Body of pancreas (tissue), 4 donors: ENCODE data around the gene FNDC3B. TPM values are rescaled to one million over a fixed set of nuclear protein-coding genes. Genes with fewer than 3 reads are reported as not detected.

ENCODE experiments used
- ATAC-seq: fragments of 150-250 bp; one replicate; pipeline ENCODE4 v1.9.1; 2016
- DNase-seq, 4 donors: peaks; one replicate each; pipeline ENCODE4 v3.0.0-alpha.2; 2019
- H3K27ac ChIP-seq, 4 donors: fragments of 200-600 bp; sonication (generic); 1 replicate in 3 of 4; 2 replicates in 1 of 4; pipeline versions ENCODE4 v1.5.1 to v1.6.1; 2016 to 2019; ENCODE audit warnings: mild to moderate bottlenecking in 1 of 4, mixed read lengths in 1 of 4, moderate library complexity in 1 of 4
- H3K27me3 ChIP-seq, 2 donors: fragments of 200-600 bp; sonication (generic); one replicate each; pipeline ENCODE4 v1.6.0; 2016; ENCODE audit warnings: mild to moderate bottlenecking in 1 of 2
- H3K36me3 ChIP-seq, 2 donors: fragments of 200-600 bp; sonication (generic); replicated peaks in 1 of 2; 2 replicates each; pipeline ENCODE4 v1.5.1; 2016; ENCODE audit warnings: low read depth in 2 of 2; ENCODE audit not compliant: insufficient read depth in 1 of 2
- H3K4me1 ChIP-seq: fragments of 200-600 bp; sonication (generic); one replicate; pipeline ENCODE4 v1.6.0; 2016
- H3K4me3 ChIP-seq, 2 donors: fragments of 200-600 bp; sonication (generic); 1 replicate in 1 of 2; 2 replicates in 1 of 2; pipeline ENCODE4 v1.5.1; 2016 to 2019
- H3K9me3 ChIP-seq, 3 donors: fragments of 200-600 bp; sonication (generic); 1 replicate in 2 of 3; 2 replicates in 1 of 3; pipeline ENCODE4 v1.5.1; 2016
- POLR2A ChIP-seq, 3 donors: fragments of 450-650 bp; IDR thresholded peaks; one replicate each; pipeline ENCODE4 v1.6.1; 2016; ENCODE audit warnings: antibody characterized with exemption in 3 of 3, mild to moderate bottlenecking in 2 of 3
- WGBS, 2 donors: methylation state at CpG; one replicate each; pipeline ENCODE4 v1.1.5; 2017; 5-methylcytosine and 5-hydroxymethylcytosine counted together
- intact Hi-C: fragments of 100-400 bp; cut with DNase I; formaldehyde crosslinking; loops from one replicate; pipeline ENCODE4 v1.15.1; 2023
- total RNA-seq, 2 donors: library from RNA; depleted of rRNA; stranded (reverse); fragments of >200 nt; gene quantifications; one replicate each; pipeline ENCODE4 v1.1.0, GENCODE V29; 2016
- TF ChIP-seq, protein P1 (sequence below), 7 experiments: fragments of 450-650 bp in 4 of 7; fragments of 200-600 bp in 3 of 7; sonication (generic) in 3 of 7; IDR thresholded peaks; one replicate each; pipeline ENCODE4 v1.5.1; 2016 to 2019; ENCODE audit warnings: antibody characterized with exemption in 7 of 7

The FNDC3B gene
- total RNA-seq, 2 donors from 2014 or later: 64.3 to 86.0 TPM

DNA sequence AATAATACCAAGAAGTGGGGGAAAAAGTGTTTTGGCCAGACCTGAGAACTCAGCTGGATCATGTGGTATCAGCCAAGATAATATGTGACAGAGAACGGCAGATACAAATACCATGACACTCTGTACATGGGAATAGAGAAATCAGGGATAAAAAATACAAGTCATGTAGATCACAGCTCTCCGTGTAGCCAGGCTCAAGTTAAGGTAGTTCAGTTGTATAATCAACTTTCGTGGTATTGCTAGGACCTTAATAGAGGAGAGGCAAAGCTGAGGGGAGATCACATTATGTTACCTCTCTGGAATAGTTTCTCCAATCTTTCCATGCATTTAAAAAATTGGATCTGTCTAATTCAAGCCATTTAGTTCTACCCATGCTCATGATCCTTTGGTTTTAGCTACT, 229.0 kb downstream of the FNDC3B start:
- no peaks in the 10 kb centered on the region for H3K9me3 ChIP-seq
- no peak overlapping the region for H3K4me3 ChIP-seq
- ATAC-seq (no peak), DNase-seq (no peak)
- intact Hi-C loops: no loop called here
- TF ChIP-seq, protein P1, sequence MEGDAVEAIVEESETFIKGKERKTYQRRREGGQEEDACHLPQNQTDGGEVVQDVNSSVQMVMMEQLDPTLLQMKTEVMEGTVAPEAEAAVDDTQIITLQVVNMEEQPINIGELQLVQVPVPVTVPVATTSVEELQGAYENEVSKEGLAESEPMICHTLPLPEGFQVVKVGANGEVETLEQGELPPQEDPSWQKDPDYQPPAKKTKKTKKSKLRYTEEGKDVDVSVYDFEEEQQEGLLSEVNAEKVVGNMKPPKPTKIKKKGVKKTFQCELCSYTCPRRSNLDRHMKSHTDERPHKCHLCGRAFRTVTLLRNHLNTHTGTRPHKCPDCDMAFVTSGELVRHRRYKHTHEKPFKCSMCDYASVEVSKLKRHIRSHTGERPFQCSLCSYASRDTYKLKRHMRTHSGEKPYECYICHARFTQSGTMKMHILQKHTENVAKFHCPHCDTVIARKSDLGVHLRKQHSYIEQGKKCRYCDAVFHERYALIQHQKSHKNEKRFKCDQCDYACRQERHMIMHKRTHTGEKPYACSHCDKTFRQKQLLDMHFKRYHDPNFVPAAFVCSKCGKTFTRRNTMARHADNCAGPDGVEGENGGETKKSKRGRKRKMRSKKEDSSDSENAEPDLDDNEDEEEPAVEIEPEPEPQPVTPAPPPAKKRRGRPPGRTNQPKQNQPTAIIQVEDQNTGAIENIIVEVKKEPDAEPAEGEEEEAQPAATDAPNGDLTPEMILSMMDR (IDR thresholded peaks at IDR 0.05): no peak
- no peak for TF ChIP-seq POLR2A (IDR thresholded peaks at IDR 0.05)
- 65 to 69% methylated on average over 3 of the region's 3 CpGs for WGBS, 2 donors
- no peaks in the 10 kb centered on the region for H3K27me3 ChIP-seq
- H3K36me3 ChIP-seq: peaks cover 0 to 3% of the 10 kb centered on the region in 2 donors
- no peaks in the 10 kb centered on the region for H3K4me1 ChIP-seq
- H3K27ac ChIP-seq: no peak overlapping the region

DNA sequence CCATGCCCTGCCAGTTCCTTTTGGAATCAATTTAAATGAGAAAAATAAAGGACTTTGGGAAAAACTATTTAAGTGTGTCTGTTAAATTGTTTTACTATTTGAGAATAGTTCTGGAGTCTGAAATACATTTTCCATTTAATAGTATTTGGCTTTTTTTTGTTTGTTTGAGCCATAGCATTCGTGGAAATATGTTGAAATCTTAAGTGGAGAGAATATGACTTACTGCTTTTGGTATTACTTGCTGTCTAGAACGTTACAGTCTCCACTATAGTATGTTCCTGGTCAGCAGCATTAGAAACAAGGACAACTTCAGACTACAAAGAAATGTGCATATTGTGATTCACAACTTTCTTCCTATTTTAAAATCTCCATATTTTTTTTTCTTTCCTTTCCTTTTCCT, 229.5 kb downstream of the FNDC3B start:
- no peak for TF ChIP-seq POLR2A (IDR thresholded peaks at IDR 0.05)
- TF ChIP-seq, protein P1 (IDR thresholded peaks at IDR 0.05): no peak
- H3K9me3 ChIP-seq: no peaks in the 10 kb centered on the region
- no peaks in the 10 kb centered on the region for H3K27me3 ChIP-seq
- no peak overlapping the region for H3K4me3 ChIP-seq
- no peak for ATAC-seq
- intact Hi-C loops: no loop called here
- H3K27ac ChIP-seq: no peak overlapping the region
- DNase-seq: no peak
- no peaks in the 10 kb centered on the region for H3K4me1 ChIP-seq
- peaks cover 0 to 3% of the 10 kb centered on the region in 2 donors for H3K36me3 ChIP-seq
- 64 to 84% methylated on average over 2 of the region's 2 CpGs for WGBS, 2 donors

DNA sequence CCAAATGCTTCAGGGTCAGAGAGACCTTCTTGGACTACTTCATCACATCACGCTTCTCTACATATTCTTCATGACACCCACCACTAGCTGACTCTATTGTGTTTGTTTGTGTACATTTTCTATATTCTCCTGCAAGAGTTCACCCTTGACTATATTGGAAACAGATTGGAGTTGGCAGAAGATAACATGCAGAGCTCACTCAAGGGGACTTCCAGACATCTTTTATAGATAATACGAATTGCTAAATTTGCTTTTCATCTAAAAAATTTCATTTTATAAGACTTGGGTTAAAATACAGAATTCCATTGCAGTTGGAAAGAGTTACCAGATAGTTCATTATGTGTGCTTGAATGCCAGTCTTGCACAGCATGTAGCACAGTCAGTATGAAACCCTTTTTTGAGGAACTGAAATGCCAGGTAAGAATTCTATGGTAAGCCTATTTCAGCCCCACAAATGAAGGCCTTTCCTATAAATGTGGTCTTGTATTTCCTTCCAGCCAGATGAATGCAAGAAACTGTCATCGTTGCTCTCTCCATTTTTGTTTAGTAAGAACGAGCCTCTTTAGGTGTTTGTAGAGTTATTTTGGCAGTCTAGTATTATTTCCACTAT, 231.3 kb downstream of the FNDC3B start:
- intact Hi-C loops: no loop called here
- H3K4me3 ChIP-seq: no peak overlapping the region
- no peak overlapping the region for H3K27ac ChIP-seq
- DNase-seq (no peak), ATAC-seq (no peak)
- WGBS, 2 donors: 83 to 90% methylated on average over 4 of the region's 4 CpGs
- H3K4me1 ChIP-seq: peaks cover 4% of the 10 kb centered on the region
- no peak for TF ChIP-seq POLR2A (IDR thresholded peaks at IDR 0.05)
- TF ChIP-seq, protein P1 (IDR thresholded peaks at IDR 0.05): no peak
- peaks cover 0 to 3% of the 10 kb centered on the region in 2 donors for H3K36me3 ChIP-seq
- H3K9me3 ChIP-seq: no peaks in the 10 kb centered on the region
- H3K27me3 ChIP-seq: no peaks in the 10 kb centered on the region

DNA sequence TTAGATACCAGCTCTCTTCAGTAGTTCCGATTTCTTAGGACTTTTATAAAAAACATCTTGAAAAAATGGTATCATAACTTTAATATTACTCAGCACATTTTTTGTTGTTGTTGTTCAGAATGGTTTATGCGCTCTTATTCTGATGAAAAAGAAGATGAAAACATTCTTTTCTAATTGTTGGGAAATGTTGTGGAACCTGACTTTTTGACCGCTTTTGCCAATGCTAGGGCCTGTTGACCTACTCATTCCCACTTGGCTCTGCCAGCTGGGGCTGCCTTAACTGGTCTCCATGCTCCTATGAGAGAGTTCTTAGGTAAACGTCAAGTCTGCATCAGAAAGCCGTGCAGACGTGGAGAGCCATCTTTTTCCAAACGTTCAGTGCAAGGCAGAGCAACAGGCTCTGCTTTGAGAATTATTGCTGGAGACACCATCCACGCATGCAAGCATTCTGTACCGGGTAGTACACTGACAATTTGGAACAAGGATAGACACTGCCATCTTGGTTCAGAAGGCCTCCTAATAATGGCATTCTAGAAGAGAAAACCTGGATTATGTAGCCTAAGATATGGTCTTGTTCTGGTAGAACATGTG, 232.1 kb downstream of the FNDC3B start:
- WGBS, 2 donors: 91 to 92% methylated on average over 9 of the region's 9 CpGs
- TF ChIP-seq, protein P1 (IDR thresholded peaks at IDR 0.05): no peak
- TF ChIP-seq POLR2A (IDR thresholded peaks at IDR 0.05): no peak
- no peak for ATAC-seq

DNA sequence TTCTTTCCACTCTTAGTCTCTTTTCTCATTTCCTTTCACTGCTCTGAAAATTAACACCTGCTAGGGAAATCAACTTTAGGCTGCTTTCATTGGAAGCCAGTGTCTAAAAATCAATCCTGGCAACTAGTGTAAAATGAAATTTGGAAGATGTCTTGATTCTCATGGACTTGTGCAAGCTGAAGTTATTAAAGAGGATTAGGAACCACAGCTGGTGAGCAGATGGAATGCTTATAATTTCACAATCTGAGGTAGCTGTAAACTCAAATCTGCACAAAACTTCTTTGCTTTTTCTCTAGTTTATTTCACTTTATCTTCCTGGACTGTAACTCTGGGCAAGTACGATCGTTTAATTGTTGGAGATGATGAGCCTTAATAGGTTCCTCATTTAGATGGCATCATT, 233.3 kb downstream of the FNDC3B start:
- WGBS, 2 donors: 85 to 89% methylated on average over 2 of the region's 2 CpGs
- Histone ChIP-seq H3K9me3 (no peaks in the 10 kb centered on the region), H3K27me3 (no peaks in the 10 kb centered on the region), H3K27ac (no peak overlapping the region), H3K4me3 (no peak overlapping the region), H3K4me1 (peaks cover 11% of the 10 kb centered on the region), H3K36me3 (peaks cover 0 to 3% of the 10 kb centered on the region in 2 donors)
- DNase-seq: no peak
- intact Hi-C loops: no loop called here
- TF ChIP-seq POLR2A (IDR thresholded peaks at IDR 0.05): no peak
- TF ChIP-seq, protein P1 (IDR thresholded peaks at IDR 0.05): no peak
- ATAC-seq: no peak

More for the DNA sequence above, 232.1 kb downstream of the FNDC3B start:
- peaks cover 0 to 3% of the 10 kb centered on the region in 2 donors for H3K36me3 ChIP-seq
- intact Hi-C loops: no loop called here
- no peak for DNase-seq
- H3K4me3 ChIP-seq: no peak overlapping the region
- no peaks in the 10 kb centered on the region for H3K27me3 ChIP-seq
- peaks cover 10% of the 10 kb centered on the region for H3K4me1 ChIP-seq
- no peak overlapping the region for H3K27ac ChIP-seq
- H3K9me3 ChIP-seq: no peaks in the 10 kb centered on the region
